RCC 7860 (cell line): ENCODE measurements around the gene ADAMTS12.

Experiments used
- DNase-seq: peaks from one replicate; pipeline ENCODE4 v3.0.0-alpha.2; 2015; ENCODE audit warnings: low spot score
- FAIRE-seq: peaks from 2 replicates; lab custom pipeline; 2012; peaks lifted over from hg19 to GRCh38; lab: Jason Lieb, UNC

Gene ADAMTS12

DNA sequence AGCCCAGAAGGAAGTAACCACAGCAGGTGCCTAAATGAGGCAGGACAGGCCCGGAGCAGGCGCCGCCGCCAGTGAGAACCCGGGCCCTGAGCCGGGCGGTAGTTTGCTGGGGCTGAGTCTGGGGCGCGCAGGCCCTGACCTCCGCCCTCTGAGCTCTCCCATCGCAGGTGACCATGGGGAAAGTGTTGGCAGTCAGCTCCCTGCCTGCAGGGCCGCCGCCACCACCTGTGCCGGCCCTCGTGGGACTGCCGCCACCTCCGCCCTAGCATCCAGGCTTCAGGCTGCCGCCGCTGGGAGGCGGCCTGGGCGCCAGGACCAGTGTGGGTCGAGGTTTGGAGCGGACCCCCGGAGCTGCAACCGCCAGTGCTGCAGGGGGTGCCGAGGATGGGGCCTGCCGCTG, 389.9 kb downstream of the ADAMTS12 start:
- DNase-seq = no peak
- no peak for FAIRE-seq

GRCh38 chr5:33501260-33501659, 390.5 kb downstream of the ADAMTS12 start:
- FAIRE-seq (no peak), DNase-seq (no peak)

- FAIRE-seq (no peak), DNase-seq (no peak)
Observed at GRCh38 chr5:33494466-33494865, 397.3 kb downstream of the ADAMTS12 start.

GRCh38 chr5:33491941-33492340, 399.8 kb downstream of the ADAMTS12 start:
- FAIRE-seq = no peak
- DNase-seq = no peak

- DNase-seq (no peak), FAIRE-seq (no peak)
Observed at GRCh38 chr5:33490071-33490665, 401.6 kb downstream of the ADAMTS12 start.

- DNase-seq (no peak), FAIRE-seq (no peak)
Observed at GRCh38 chr5:33489481-33490067, 402.2 kb downstream of the ADAMTS12 start.

GRCh38 chr5:33488558-33489355, 403.0 kb downstream of the ADAMTS12 start:
- no peak for FAIRE-seq
- DNase-seq = no peak

- no peak for DNase-seq
- FAIRE-seq = no peak
Observed at GRCh38 chr5:33487236-33487635, 404.6 kb downstream of the ADAMTS12 start.

- DNase-seq (no peak), FAIRE-seq (no peak)
Observed at GRCh38 chr5:33482335-33482734, 409.5 kb downstream of the ADAMTS12 start.

DNA sequence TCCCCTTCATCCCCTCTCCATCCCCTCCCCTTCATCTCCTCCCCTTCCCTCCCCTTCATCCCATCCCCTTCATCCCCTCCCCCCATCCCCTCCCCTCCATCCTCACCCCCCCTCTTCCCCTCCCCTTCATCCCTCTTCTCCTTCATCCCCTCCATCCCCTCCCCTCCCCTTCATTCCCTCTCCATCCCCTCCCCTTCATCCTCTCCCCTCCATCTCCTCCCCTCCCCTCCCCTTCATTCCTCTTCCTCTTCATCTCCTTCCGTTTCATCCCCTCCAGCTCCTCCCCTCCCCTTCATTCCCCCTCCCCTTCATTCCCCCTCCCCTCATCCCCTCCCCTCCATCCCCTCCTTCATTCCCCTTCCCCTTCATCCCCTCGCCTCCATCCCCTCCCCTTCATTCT, 410.9 kb downstream of the ADAMTS12 start:
- FAIRE-seq = no peak

DNA sequence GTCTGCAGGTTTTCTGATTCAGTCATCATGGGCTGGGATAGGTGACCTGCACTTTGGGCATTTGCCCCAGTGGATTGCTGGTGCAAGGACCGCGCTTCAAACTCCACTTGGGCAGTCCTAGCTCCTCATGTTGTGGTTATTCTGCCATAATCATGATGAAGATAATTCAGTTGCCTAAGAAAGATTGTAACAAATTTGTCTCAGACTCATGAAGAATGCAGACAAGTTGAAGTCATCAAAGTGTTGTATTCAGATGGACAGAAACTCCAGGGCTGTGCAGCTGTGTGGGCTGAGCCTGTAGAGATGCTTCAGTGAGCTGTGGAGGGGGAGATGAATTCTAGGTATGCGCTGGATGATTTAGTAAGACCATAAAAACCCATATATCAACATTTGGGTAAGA, 412.5 kb downstream of the ADAMTS12 start:
- DNase-seq (no peak), FAIRE-seq (no peak)

More for the DNA sequence above, 410.9 kb downstream of the ADAMTS12 start:
- DNase-seq = no peak

GRCh38 chr5:33477816-33478215, 414.0 kb downstream of the ADAMTS12 start:
- FAIRE-seq = no peak
- no peak for DNase-seq

- DNase-seq = no peak
- FAIRE-seq = no peak
Observed at GRCh38 chr5:33476992-33477391, 414.8 kb downstream of the ADAMTS12 start.

- DNase-seq (no peak), FAIRE-seq (no peak)
Observed at GRCh38 chr5:33475706-33476105, 416.1 kb downstream of the ADAMTS12 start.

DNA sequence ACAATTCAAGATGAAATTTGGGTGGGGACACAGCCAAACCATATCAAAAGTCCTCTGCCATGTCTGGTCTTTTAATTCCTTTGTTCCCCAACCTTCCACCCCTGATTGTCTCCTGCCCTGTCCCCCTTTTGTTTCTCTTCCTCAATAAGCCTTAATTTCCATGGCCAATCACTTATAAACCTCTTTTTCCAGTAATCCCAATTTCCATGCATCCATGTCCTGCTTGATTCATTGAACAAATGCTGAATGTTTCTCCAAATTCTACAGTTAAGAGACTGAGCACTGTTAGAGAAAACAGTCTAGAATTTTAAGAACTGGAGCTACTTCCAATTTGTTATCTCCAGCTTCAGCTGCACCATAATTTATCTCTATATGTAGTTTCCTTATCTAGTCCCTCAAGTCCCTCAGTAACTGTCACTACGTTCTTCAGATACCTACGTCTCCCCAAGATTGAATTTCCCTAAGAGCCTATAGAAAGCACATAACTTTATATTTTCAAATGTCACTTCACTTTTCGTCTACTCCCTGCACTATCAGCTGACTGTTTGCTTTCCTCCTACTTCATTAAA, 416.8 kb downstream of the ADAMTS12 start:
- FAIRE-seq = no peak
- no peak for DNase-seq

GRCh38 chr5:33474004-33474403, 417.8 kb downstream of the ADAMTS12 start:
- no peak for DNase-seq
- FAIRE-seq = no peak
